Liver (tissue), 9 donors: ENCODE results near the gene PUSL1. TPM values are rescaled to one million over a fixed set of nuclear protein-coding genes. Genes with fewer than 3 reads are reported as not detected.

Experiments used
- DNase-seq: peaks from one replicate; pipeline ENCODE4 v3.0.0-alpha.2; 2017; ENCODE audit warnings: low spot score
- H3K27ac ChIP-seq, 2 donors: one replicate each; pipeline ENCODE4 v1.7.0; 2013; ENCODE audit warnings: inconsistent platforms in 2 of 2, low read length in 2 of 2, control low read depth in 1 of 2, low read depth in 1 of 2, mild to moderate bottlenecking in 1 of 2
- H3K27me3 ChIP-seq, 4 donors: one replicate each; pipeline versions ENCODE4 v1.6.1 to v1.7.0; 2013; ENCODE audit warnings: low read length in 3 of 4, inconsistent platforms in 1 of 4, mild to moderate bottlenecking in 1 of 4, moderate library complexity in 1 of 4; ENCODE audit not compliant: control insufficient read depth in 4 of 4, insufficient read depth in 4 of 4
- H3K36me3 ChIP-seq, 4 donors: one replicate each; pipeline versions ENCODE4 v1.6.1 to v1.7.0; 2013; ENCODE audit warnings: low read length in 3 of 4, mild to moderate bottlenecking in 3 of 4, low read depth in 1 of 4, moderate library complexity in 1 of 4; ENCODE audit not compliant: control insufficient read depth in 4 of 4, insufficient read depth in 3 of 4
- H3K4me1 ChIP-seq, 4 donors: one replicate each; pipeline versions ENCODE4 v1.6.1 to v1.7.0; 2013; ENCODE audit warnings: low read length in 3 of 4, mild to moderate bottlenecking in 3 of 4, moderate library complexity in 1 of 4; ENCODE audit not compliant: control insufficient read depth in 4 of 4, insufficient read depth in 4 of 4
- H3K4me3 ChIP-seq, 3 donors: one replicate each; pipeline versions ENCODE4 v1.6.1 to v1.7.0; 2013; ENCODE audit warnings: low read length in 3 of 3, control low read depth in 1 of 3, low read depth in 1 of 3, mild to moderate bottlenecking in 1 of 3
- H3K9ac ChIP-seq, 2 donors: one replicate each; pipeline ENCODE4 v1.7.0; 2013; ENCODE audit warnings: low read length in 2 of 2, mild to moderate bottlenecking in 2 of 2, moderate library complexity in 2 of 2, control low read depth in 1 of 2, low read depth in 1 of 2
- H3K9me3 ChIP-seq, 4 donors: one replicate each; pipeline versions ENCODE4 v1.6.1 to v1.7.0; 2013; ENCODE audit warnings: low read length in 3 of 4; ENCODE audit not compliant: control insufficient read depth in 4 of 4
- CTCF ChIP-seq: fragments of 150-350 bp; IDR thresholded peaks from 2 replicates; pipeline ENCODE4 v1.5.1; 2017; ENCODE audit warnings: improper control_type of control experiment, low read depth, low read length; ENCODE audit not compliant: missing input control
- EGR1 ChIP-seq, 2 donors: IDR thresholded peaks; 2 replicates each; pipeline ENCODE4 v1.6.1; 2016 to 2018; ENCODE audit warnings: antibody characterized with exemption in 2 of 2, low read depth in 2 of 2
- FOXA1 ChIP-seq: IDR thresholded peaks from 2 replicates; pipeline ENCODE4 v1.6.1; 2016; ENCODE audit warnings: antibody characterized with exemption
- FOXA2 ChIP-seq: IDR thresholded peaks from 2 replicates; pipeline ENCODE4 v1.6.1; 2016; ENCODE audit warnings: antibody characterized with exemption
- GABPA ChIP-seq, 2 donors: IDR thresholded peaks in 1 of 2; conservative IDR thresholded peaks in 1 of 2; 2 replicates each; pipeline ENCODE4 v1.6.1; 2016; ENCODE audit warnings: antibody characterized with exemption in 2 of 2, mild to moderate bottlenecking in 1 of 2, moderate library complexity in 1 of 2
- HNF4A ChIP-seq, 2 donors: conservative IDR thresholded peaks; 2 replicates each; pipeline ENCODE4 v1.6.1; 2016; ENCODE audit warnings: antibody characterized with exemption in 2 of 2, mild to moderate bottlenecking in 2 of 2
- HNF4G ChIP-seq: IDR thresholded peaks from 2 replicates; pipeline ENCODE4 v1.6.1; 2016; ENCODE audit warnings: antibody characterized with exemption
- JUND ChIP-seq, 2 donors: IDR thresholded peaks; 2 replicates each; pipeline ENCODE4 v1.6.1; 2016; ENCODE audit warnings: antibody characterized with exemption in 2 of 2
- MAX ChIP-seq: IDR thresholded peaks from 2 replicates; pipeline ENCODE4 v1.6.1; 2016; ENCODE audit warnings: antibody characterized with exemption
- NR2F2 ChIP-seq: IDR thresholded peaks from 2 replicates; pipeline ENCODE4 v1.6.1; 2016; ENCODE audit warnings: antibody characterized with exemption
- RAD21 ChIP-seq, 2 donors: IDR thresholded peaks; 2 replicates each; pipeline ENCODE4 v1.6.1; 2016; ENCODE audit warnings: antibody characterized with exemption in 2 of 2, mild to moderate bottlenecking in 2 of 2
- RXRA ChIP-seq, 2 donors: IDR thresholded peaks; 2 replicates each; pipeline ENCODE4 v1.6.1; 2017 to 2018; ENCODE audit warnings: antibody characterized with exemption in 2 of 2, mild to moderate bottlenecking in 1 of 2
- SP1 ChIP-seq: IDR thresholded peaks from 2 replicates; pipeline ENCODE4 v1.6.1; 2018; ENCODE audit warnings: antibody characterized with exemption, mild to moderate bottlenecking
- YY1 ChIP-seq: IDR thresholded peaks from 2 replicates; pipeline ENCODE4 v1.6.1; 2016; ENCODE audit warnings: antibody characterized with exemption, mild to moderate bottlenecking
- ZBTB33 ChIP-seq: IDR thresholded peaks from 2 replicates; pipeline ENCODE4 v1.6.1; 2016; ENCODE audit warnings: antibody characterized with exemption
- WGBS: extraction: QIAGEN DNeasy Blood & Tissue Kit; methylation state at CpG from one replicate; pipeline ENCODE4 v1.1.7; 2013; 5-methylcytosine and 5-hydroxymethylcytosine counted together
- polyA plus RNA-seq, 2 donors: library from polyadenylated mRNA; stranded (reverse) in 1 of 2; unstranded in 1 of 2; fragments of 200-250 nt in 1 of 2; fragments of >200 nt in 1 of 2; fragmentation: Nextera tagmentation in 1 of 2; extraction: Ambion mirVana in 1 of 2; gene quantifications; one replicate each; pipeline versions ENCODE4 v1.2.1 to v1.2.3, GENCODE V29; 2013 to 2015
- total RNA-seq, 2 donors: library from RNA; depleted of rRNA; stranded (reverse); fragments of >200 nt; gene quantifications; one replicate each; pipeline ENCODE4 v1.2.3, GENCODE V29; 2014
- TF ChIP-seq, protein P1 (sequence below): IDR thresholded peaks from 2 replicates; pipeline ENCODE4 v1.6.1; 2016; ENCODE audit warnings: antibody characterized with exemption
- TF ChIP-seq, protein P2 (sequence below): IDR thresholded peaks from 2 replicates; pipeline ENCODE4 v1.6.1; 2016; ENCODE audit warnings: antibody characterized with exemption, mild to moderate bottlenecking
- donor health status: healthy.
- donor health status: healthy.
- donor health status: healthy.
- donor health status: healthy.
- donor health status: healthy.

PUSL1 gene
- total and polyA plus RNA-seq, 4 donors, result 9.3 to 14.9 (median 10.3) TPM

- Histone ChIP-seq H3K4me3 (no peak overlapping the region), H3K36me3 (peaks cover 3 to 38% (median 19%) of the 10 kb centered on the region in 4 donors), H3K27me3 (no peaks in the 10 kb centered on the region), H3K9ac (no peak overlapping the region), H3K27ac (no peak overlapping the region), H3K4me1 (peaks cover 6 to 14% (median 10%) of the 10 kb centered on the region in 4 donors), H3K9me3 (no peaks in the 10 kb centered on the region)
- no peak for DNase-seq
- WGBS, result 92% methylated on average over 37 of the region's 37 CpGs
- TF ChIP-seq EGR1 (IDR thresholded peaks at IDR 0.05; ENCODE audit: low read depth in 2 of 2) (no peak), GABPA (IDR thresholded peaks at IDR 0.05 in 1 of 2, conservative IDR thresholded peaks at IDR 0.05 in 1 of 2) (no peak), MAX (no peak), RXRA (IDR thresholded peaks at IDR 0.05) (no peak), FOXA1 (no peak), YY1 (no peak), ZBTB33 (no peak), FOXA2 (no peak), RAD21 (IDR thresholded peaks at IDR 0.05) (no peak), JUND (IDR thresholded peaks at IDR 0.05) (no peak), HNF4A (conservative IDR thresholded peaks at IDR 0.05) (no peak), SP1 (no peak), NR2F2 (no peak), HNF4G (no peak), CTCF (no peak)
- TF ChIP-seq, protein P1, sequence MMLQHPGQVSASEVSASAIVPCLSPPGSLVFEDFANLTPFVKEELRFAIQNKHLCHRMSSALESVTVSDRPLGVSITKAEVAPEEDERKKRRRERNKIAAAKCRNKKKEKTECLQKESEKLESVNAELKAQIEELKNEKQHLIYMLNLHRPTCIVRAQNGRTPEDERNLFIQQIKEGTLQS, result no peak
- TF ChIP-seq, protein P2, sequence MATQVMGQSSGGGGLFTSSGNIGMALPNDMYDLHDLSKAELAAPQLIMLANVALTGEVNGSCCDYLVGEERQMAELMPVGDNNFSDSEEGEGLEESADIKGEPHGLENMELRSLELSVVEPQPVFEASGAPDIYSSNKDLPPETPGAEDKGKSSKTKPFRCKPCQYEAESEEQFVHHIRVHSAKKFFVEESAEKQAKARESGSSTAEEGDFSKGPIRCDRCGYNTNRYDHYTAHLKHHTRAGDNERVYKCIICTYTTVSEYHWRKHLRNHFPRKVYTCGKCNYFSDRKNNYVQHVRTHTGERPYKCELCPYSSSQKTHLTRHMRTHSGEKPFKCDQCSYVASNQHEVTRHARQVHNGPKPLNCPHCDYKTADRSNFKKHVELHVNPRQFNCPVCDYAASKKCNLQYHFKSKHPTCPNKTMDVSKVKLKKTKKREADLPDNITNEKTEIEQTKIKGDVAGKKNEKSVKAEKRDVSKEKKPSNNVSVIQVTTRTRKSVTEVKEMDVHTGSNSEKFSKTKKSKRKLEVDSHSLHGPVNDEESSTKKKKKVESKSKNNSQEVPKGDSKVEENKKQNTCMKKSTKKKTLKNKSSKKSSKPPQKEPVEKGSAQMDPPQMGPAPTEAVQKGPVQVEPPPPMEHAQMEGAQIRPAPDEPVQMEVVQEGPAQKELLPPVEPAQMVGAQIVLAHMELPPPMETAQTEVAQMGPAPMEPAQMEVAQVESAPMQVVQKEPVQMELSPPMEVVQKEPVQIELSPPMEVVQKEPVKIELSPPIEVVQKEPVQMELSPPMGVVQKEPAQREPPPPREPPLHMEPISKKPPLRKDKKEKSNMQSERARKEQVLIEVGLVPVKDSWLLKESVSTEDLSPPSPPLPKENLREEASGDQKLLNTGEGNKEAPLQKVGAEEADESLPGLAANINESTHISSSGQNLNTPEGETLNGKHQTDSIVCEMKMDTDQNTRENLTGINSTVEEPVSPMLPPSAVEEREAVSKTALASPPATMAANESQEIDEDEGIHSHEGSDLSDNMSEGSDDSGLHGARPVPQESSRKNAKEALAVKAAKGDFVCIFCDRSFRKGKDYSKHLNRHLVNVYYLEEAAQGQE, result no peak
Observed at GRCh38 chr1:1313500-1314236, 5.3 kb downstream of the PUSL1 start.
